Mesenchymal stem cell (in vitro differentiated cells and primary cell): ENCODE data around the gene AP4B1.

Source experiments
- DNase-seq: peaks from one replicate; pipeline ENCODE4 v3.0.0-alpha.2; 2013
- H2AFZ ChIP-seq: one replicate; pipeline ENCODE4 v1.6.1; 2013; ENCODE audit warnings: low read depth, mild to moderate bottlenecking, control low read depth, inconsistent platforms, low read length, moderate library complexity
- H2AK5ac ChIP-seq: 2 replicates; pipeline ENCODE4 v1.6.1; 2013; ENCODE audit warnings: low read length, moderate library complexity, mild to moderate bottlenecking, inconsistent platforms; ENCODE audit not compliant: severe bottlenecking
- H2BK120ac ChIP-seq: one replicate; pipeline ENCODE4 v1.6.1; 2013; ENCODE audit warnings: low read depth, mild to moderate bottlenecking, inconsistent platforms, low read length, moderate library complexity
- H2BK12ac ChIP-seq, 2 experiments: one replicate each; pipeline ENCODE4 v1.6.1; 2013; ENCODE audit warnings: inconsistent platforms in 2 of 2, low read length in 2 of 2, mild to moderate bottlenecking in 2 of 2, moderate library complexity in 2 of 2, control low read depth in 1 of 2
- H2BK15ac ChIP-seq: one replicate; pipeline ENCODE4 v1.6.1; 2013; ENCODE audit warnings: mild to moderate bottlenecking, low read depth, inconsistent platforms; ENCODE audit not compliant: poor library complexity, severe bottlenecking
- H2BK5ac ChIP-seq: 2 replicates; pipeline ENCODE4 v1.6.1; 2013; ENCODE audit warnings: low read depth, mild to moderate bottlenecking, low read length, control low read depth, inconsistent platforms; ENCODE audit not compliant: poor library complexity, severe bottlenecking
- H3K14ac ChIP-seq, 2 experiments: one replicate each; pipeline ENCODE4 v1.6.1; 2013; ENCODE audit warnings: inconsistent platforms in 2 of 2, low read length in 2 of 2, control low read depth in 1 of 2, mild to moderate bottlenecking in 1 of 2, moderate library complexity in 1 of 2
- H3K18ac ChIP-seq, 2 experiments: one replicate each; pipeline ENCODE4 v1.6.1; 2013; ENCODE audit warnings: inconsistent platforms in 2 of 2, low read length in 2 of 2, control low read depth in 1 of 2, low read depth in 1 of 2, mild to moderate bottlenecking in 1 of 2
- H3K23ac ChIP-seq, 2 experiments: one replicate each; pipeline ENCODE4 v1.6.1; 2013; ENCODE audit warnings: inconsistent platforms in 2 of 2, low read length in 2 of 2, mild to moderate bottlenecking in 2 of 2, moderate library complexity in 2 of 2, control low read depth in 1 of 2
- H3K27ac ChIP-seq: 2 replicates; pipeline ENCODE4 v1.5.1; 2013; ENCODE audit warnings: mild to moderate bottlenecking, moderate library complexity, low read length, control low read depth, inconsistent platforms; ENCODE audit not compliant: poor library complexity, severe bottlenecking
- H3K27me3 ChIP-seq, 2 experiments: 2 replicates each; pipeline versions ENCODE4 v1.6.1 to v1.7.0; 2013; ENCODE audit warnings: low read length in 2 of 2, mild to moderate bottlenecking in 2 of 2, moderate library complexity in 2 of 2, control low read depth in 1 of 2, inconsistent platforms in 1 of 2; ENCODE audit not compliant: control insufficient read depth in 1 of 2, insufficient read depth in 1 of 2
- H3K36me3 ChIP-seq, 2 experiments: 2 replicates each; pipeline versions ENCODE4 v1.6.1 to v1.7.0; 2013; ENCODE audit warnings: low read length in 2 of 2, control low read depth in 1 of 2, inconsistent platforms in 1 of 2, low read depth in 1 of 2, mild to moderate bottlenecking in 1 of 2; ENCODE audit not compliant: insufficient read depth in 2 of 2, control insufficient read depth in 1 of 2
- H3K4ac ChIP-seq, 2 experiments: one replicate each; pipeline ENCODE4 v1.6.1; 2013; ENCODE audit warnings: inconsistent platforms in 2 of 2, low read length in 2 of 2, mild to moderate bottlenecking in 2 of 2, moderate library complexity in 2 of 2, control low read depth in 1 of 2, low read depth in 1 of 2
- H3K4me1 ChIP-seq: 2 replicates; pipeline ENCODE4 v1.6.1; 2013; ENCODE audit warnings: low read depth, low read length, control low read depth; ENCODE audit not compliant: control insufficient read depth, insufficient read depth
- H3K4me2 ChIP-seq: 2 replicates; pipeline ENCODE4 v1.6.1; 2013; ENCODE audit warnings: low read length, mild to moderate bottlenecking, inconsistent platforms; ENCODE audit not compliant: poor library complexity, severe bottlenecking
- H3K4me3 ChIP-seq, 2 experiments: 2 replicates each; pipeline versions ENCODE4 v1.5.1 to v1.7.0; 2013; ENCODE audit warnings: low read length in 2 of 2, mild to moderate bottlenecking in 2 of 2, control low read depth in 1 of 2, low read depth in 1 of 2; ENCODE audit not compliant: insufficient read depth in 1 of 2
- H3K79me1 ChIP-seq: replicated peaks from 2 replicates; pipeline ENCODE4 v1.6.1; 2013; ENCODE audit warnings: mild to moderate bottlenecking, control low read depth, low read length, inconsistent platforms; ENCODE audit not compliant: poor library complexity, severe bottlenecking
- H3K9ac ChIP-seq: 2 replicates; pipeline ENCODE4 v1.7.0; 2013; ENCODE audit warnings: mild to moderate bottlenecking, low read length, moderate library complexity
- H3K9me3 ChIP-seq: 2 replicates; pipeline ENCODE4 v1.7.0; 2013; ENCODE audit warnings: mild to moderate bottlenecking, low read length; ENCODE audit not compliant: control insufficient read depth
- H4K8ac ChIP-seq: one replicate; pipeline ENCODE4 v1.6.1; 2013; ENCODE audit warnings: inconsistent platforms, mild to moderate bottlenecking, low read length, moderate library complexity
- H4K91ac ChIP-seq: one replicate; pipeline ENCODE4 v1.6.1; 2013; ENCODE audit warnings: mild to moderate bottlenecking, low read length, inconsistent platforms
- WGBS: methylation state at CpG from one replicate; pipeline ENCODE4 v1.1.7; 2013; ENCODE audit warnings: mixed read lengths; 5-methylcytosine and 5-hydroxymethylcytosine counted together

The AP4B1 gene

DNA sequence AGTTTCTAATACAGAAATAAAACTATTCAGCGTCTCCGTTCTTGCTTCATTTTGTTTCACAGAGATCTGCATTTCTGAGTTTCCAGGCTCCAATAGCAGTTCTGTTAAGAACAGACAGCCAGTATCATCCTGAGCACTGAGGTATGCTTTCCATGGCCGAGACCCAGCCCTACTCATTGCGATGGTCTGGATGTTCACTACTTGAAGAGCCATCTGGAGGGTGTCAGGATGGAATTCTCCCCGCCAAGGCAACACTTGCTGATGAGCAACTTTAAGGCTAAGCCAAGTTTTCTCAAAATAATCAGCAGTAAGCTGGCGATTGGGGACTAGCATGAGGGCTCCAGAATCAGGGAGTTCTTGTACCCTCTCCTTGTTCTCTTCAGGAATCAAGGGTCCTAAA, 9.5 kb downstream of the AP4B1 start:
- Histone ChIP-seq H3K4me3 (no peak overlapping the region), H3K36me3 (peaks cover 16 to 55% of the 10 kb centered on the region in 2 experiments), H3K4ac (no peak overlapping the region), H2BK12ac (no peak overlapping the region), H2BK120ac (no peak overlapping the region), H3K4me1 (no peaks in the 10 kb centered on the region), H3K9me3 (no peaks in the 10 kb centered on the region), H3K23ac (no peak overlapping the region), H3K27ac (no peak overlapping the region), H4K91ac (no peak overlapping the region), H3K79me1 (peaks cover 8% of the 10 kb centered on the region), H3K9ac (no peak overlapping the region), H4K8ac (no peak overlapping the region), H3K27me3 (no peaks in the 10 kb centered on the region), H2BK15ac (no peak overlapping the region), H3K4me2 (no peak overlapping the region), H3K14ac (no peak overlapping the region), H2AK5ac (no peak overlapping the region), H3K18ac (no peak overlapping the region), H2AFZ (no peak overlapping the region), H2BK5ac (no peak overlapping the region)
- DNase-seq, result no peak
- over 99% methylated on average over 6 of the region's 6 CpGs for WGBS

DNA sequence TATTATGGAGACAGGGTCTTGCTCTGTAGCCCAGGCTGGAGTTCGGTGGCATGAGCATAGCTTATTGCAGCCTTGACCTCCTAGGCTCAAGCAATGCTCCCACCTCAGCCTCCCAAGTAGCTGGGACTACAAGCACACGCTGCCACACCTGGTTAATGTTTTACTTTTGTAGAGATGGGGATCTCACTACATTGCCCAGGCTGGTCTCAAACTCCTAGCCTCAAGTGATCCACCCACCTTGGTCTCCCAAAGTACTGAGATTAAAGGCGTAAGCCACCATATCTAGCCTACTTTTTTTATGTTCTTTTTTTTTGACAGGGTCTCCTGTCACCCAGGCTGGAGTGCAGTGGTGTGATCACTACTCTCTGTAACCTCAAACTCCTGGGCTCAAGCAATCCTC, 11.3 kb downstream of the AP4B1 start:
- no peaks in the 10 kb centered on the region for H3K27me3 ChIP-seq
- no peak overlapping the region for H2AK5ac ChIP-seq
- H3K27ac ChIP-seq, result no peak overlapping the region
- no peak overlapping the region for H3K4ac ChIP-seq
- no peak for DNase-seq
- no peak overlapping the region for H2BK12ac ChIP-seq
- H3K4me2 ChIP-seq, result no peak overlapping the region
- no peak overlapping the region for H3K9ac ChIP-seq
- peaks cover 11 to 41% of the 10 kb centered on the region in 2 experiments for H3K36me3 ChIP-seq
- no peak overlapping the region for H3K18ac ChIP-seq
- no peak overlapping the region for H2BK120ac ChIP-seq
- H2BK5ac ChIP-seq, result no peak overlapping the region
- H4K91ac ChIP-seq, result no peak overlapping the region
- H2BK15ac ChIP-seq, result no peak overlapping the region
- no peak overlapping the region for H4K8ac ChIP-seq
- peaks cover 2% of the 10 kb centered on the region for H3K79me1 ChIP-seq
- WGBS, result 99% methylated on average over 2 of the region's 3 CpGs
- H3K23ac ChIP-seq, result no peak overlapping the region
- H2AFZ ChIP-seq, result no peak overlapping the region
- no peak overlapping the region for H3K4me3 ChIP-seq
- H3K14ac ChIP-seq, result no peak overlapping the region
- no peaks in the 10 kb centered on the region for H3K4me1 ChIP-seq
- H3K9me3 ChIP-seq, result no peaks in the 10 kb centered on the region

DNA sequence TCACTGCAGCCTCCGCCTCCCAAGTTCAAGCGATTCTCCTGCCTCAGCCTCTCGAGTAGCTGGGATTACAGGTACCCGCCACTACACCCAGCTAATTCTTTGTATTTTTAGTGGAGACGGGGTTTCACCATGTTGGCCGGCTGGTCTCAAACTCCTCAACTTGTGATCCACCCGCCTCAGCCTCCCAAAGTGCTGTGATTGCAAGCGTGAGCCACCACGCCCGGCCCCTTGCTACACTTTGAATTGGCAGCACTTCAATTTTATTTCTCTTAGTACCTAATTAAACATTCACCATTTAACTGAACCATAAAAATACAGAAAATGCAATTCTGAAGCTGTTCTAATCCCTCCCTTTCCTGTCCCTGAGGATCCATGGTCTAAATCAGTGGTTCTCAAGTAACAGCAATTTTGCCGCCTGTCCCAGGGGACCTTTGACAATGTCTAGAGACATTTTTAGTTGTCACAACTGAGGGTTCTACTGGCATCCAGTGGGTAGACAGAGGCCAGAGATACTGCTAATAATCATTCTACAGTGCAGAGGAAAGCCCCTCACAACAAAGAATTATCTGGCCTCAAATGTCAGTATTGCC, 12.9 kb downstream of the AP4B1 start:
- Histone ChIP-seq H3K18ac (no peak overlapping the region), H3K14ac (no peak overlapping the region), H2AFZ (no peak overlapping the region), H4K91ac (no peak overlapping the region), H2BK12ac (no peak overlapping the region), H3K4me3 (no peak overlapping the region), H2AK5ac (no peak overlapping the region), H3K27me3 (no peaks in the 10 kb centered on the region), H3K79me1 (no peaks in the 10 kb centered on the region), H3K27ac (no peak overlapping the region), H3K36me3 (peaks cover 5 to 28% of the 10 kb centered on the region in 2 experiments), H3K4me1 (peaks cover 3% of the 10 kb centered on the region), H2BK5ac (no peak overlapping the region), H3K23ac (no peak overlapping the region), H3K4ac (no peak overlapping the region), H3K9ac (no peak overlapping the region), H3K9me3 (no peaks in the 10 kb centered on the region), H3K4me2 (no peak overlapping the region), H2BK120ac (no peak overlapping the region), H4K8ac (no peak overlapping the region), H2BK15ac (no peak overlapping the region)
- WGBS, result 97% methylated on average over 11 of the region's 11 CpGs
- no peak for DNase-seq

- Histone ChIP-seq H2BK12ac (no peak overlapping the region), H2BK5ac (no peak overlapping the region), H3K4me1 (peaks cover 3% of the 10 kb centered on the region), H2AFZ (no peak overlapping the region), H3K9me3 (no peaks in the 10 kb centered on the region), H3K27me3 (no peaks in the 10 kb centered on the region), H3K4me2 (no peak overlapping the region), H2BK15ac (no peak overlapping the region), H3K4me3 (no peak overlapping the region), H2BK120ac (no peak overlapping the region), H3K9ac (no peak overlapping the region), H3K14ac (no peak overlapping the region), H3K23ac (no peak overlapping the region), H2AK5ac (no peak overlapping the region), H4K8ac (no peak overlapping the region), H3K4ac (no peak overlapping the region), H3K18ac (no peak overlapping the region), H3K79me1 (no peaks in the 10 kb centered on the region), H4K91ac (no peak overlapping the region), H3K27ac (no peak overlapping the region), H3K36me3 (peaks cover 5 to 19% of the 10 kb centered on the region in 2 experiments)
- no peak for DNase-seq
- WGBS, result 0% methylated on average over 1 of the region's 2 CpGs
Observed at GRCh38 chr1:113890816-113891215, 13.8 kb downstream of the AP4B1 start.
